ENCODE data around the gene NOL4L. TPM values are rescaled to one million over a fixed set of nuclear protein-coding genes. Genes with fewer than 3 reads are reported as not detected.

The NOL4L gene
- total RNA-seq, 1 experiment from 2014 or later = 31.7 TPM

DNA sequence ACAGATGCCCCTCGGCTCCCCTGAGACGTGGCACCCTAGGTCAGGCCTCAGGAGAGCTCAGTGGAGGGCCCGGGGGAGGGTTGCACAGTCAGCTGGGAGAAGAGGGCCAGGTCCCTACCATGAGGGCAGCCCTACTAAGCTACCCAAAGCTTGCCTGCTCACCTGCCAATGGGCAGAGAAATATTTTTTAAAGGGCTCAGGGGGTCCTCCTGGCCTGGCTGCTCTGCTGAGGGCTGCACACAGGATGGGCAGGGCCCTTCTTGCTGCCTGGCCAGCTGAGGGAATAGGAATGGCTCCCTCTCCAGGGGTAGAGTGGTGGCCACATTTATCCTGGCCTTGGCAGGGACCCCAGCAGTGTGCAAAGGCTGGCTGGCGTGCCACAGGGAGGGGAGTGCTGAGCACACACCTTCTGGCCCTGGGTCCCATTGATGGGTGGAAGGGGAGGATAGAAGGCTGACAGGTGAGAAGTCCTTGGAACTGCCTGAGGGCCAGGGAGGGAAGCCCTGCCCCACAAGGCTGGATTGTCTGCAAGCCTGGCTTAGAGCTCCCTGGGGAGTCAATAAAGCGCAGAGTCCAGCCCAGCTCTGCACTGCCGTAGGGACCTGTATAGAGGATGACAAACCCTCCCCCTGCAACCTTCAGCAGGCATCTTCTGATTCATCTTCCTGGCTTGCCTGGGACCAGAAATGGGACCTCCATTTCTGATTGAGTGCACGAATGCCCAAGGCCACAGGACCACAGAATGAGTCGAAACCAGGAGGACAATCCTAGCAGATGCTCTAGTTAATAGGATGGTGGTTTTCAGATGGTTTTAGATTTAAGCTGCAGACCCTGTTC, 62.1 kb downstream of the NOL4L start:
- Mint-ChIP-seq H3K27me3 (ENCODE audit: low read depth) (peaks cover 24% of the 10 kb centered on the region), H3K4me1 (peaks cover 16 to 17% of the 10 kb centered on the region in 2 experiments), H3K27ac (no peak overlapping the region), H3K9me3 (no peaks in the 10 kb centered on the region), H3K4me3 (no peak overlapping the region), H3K36me3 (ENCODE audit: insufficient read depth in 1 of 3, low read depth in 3 of 3) (no peaks in the 10 kb centered on the region)
- no peaks in the 10 kb centered on the region for H3K4me1 ChIP-seq (ENCODE audit: insufficient read depth, low read length)
- no peak overlapping the region for H2BK120ac ChIP-seq (ENCODE audit: low read depth, low read length, poor library complexity, severe bottlenecking)
- H3T11ph ChIP-seq (ENCODE audit: low read length) = no peak overlapping the region
- no peak overlapping the region for H3K9ac ChIP-seq (ENCODE audit: extremely low read depth, insufficient read length, low read length)
- H4K91ac ChIP-seq (ENCODE audit: insufficient read length, low read depth, low read length) = no peak overlapping the region
- no peak overlapping the region for H3K18ac ChIP-seq (ENCODE audit: insufficient read length, low read depth, low read length)
- no peak overlapping the region for H3K27ac ChIP-seq (ENCODE audit: insufficient read length, low read depth, low read length)
- H2BK5ac ChIP-seq (ENCODE audit: insufficient read length, low read length) = no peak overlapping the region
- no peaks in the 10 kb centered on the region for H3K23me2 ChIP-seq (ENCODE audit: insufficient read length, low read depth, low read length, poor library complexity, severe bottlenecking)
- H3K9me3 ChIP-seq (ENCODE audit: control insufficient read depth, low read depth, low read length) = no peaks in the 10 kb centered on the region
- H3K79me1 ChIP-seq (ENCODE audit: insufficient read depth, low read depth, low read length, poor library complexity, severe bottlenecking) = no peaks in the 10 kb centered on the region
- no peaks in the 10 kb centered on the region for H4K20me1 ChIP-seq (ENCODE audit: control insufficient read depth, insufficient read depth, insufficient read length)
- H4K8ac ChIP-seq (replicated peaks; ENCODE audit: insufficient read length, low read depth, low read length) = no peak overlapping the region
- H3K14ac ChIP-seq (ENCODE audit: insufficient read depth, low read length) = no peak overlapping the region
- TF ChIP-seq, protein P1, sequence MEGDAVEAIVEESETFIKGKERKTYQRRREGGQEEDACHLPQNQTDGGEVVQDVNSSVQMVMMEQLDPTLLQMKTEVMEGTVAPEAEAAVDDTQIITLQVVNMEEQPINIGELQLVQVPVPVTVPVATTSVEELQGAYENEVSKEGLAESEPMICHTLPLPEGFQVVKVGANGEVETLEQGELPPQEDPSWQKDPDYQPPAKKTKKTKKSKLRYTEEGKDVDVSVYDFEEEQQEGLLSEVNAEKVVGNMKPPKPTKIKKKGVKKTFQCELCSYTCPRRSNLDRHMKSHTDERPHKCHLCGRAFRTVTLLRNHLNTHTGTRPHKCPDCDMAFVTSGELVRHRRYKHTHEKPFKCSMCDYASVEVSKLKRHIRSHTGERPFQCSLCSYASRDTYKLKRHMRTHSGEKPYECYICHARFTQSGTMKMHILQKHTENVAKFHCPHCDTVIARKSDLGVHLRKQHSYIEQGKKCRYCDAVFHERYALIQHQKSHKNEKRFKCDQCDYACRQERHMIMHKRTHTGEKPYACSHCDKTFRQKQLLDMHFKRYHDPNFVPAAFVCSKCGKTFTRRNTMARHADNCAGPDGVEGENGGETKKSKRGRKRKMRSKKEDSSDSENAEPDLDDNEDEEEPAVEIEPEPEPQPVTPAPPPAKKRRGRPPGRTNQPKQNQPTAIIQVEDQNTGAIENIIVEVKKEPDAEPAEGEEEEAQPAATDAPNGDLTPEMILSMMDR (conservative IDR thresholded peaks at IDR 0.05) = no peak
- H3K23ac ChIP-seq (ENCODE audit: insufficient read length, low read depth, low read length) = no peak overlapping the region
- H3K4me2 ChIP-seq (ENCODE audit: insufficient read depth, insufficient read length, low read length) = no peak overlapping the region
- no peak overlapping the region for H2BK20ac ChIP-seq (ENCODE audit: low read depth, low read length, poor library complexity, severe bottlenecking)
- no peak overlapping the region for H2AFZ ChIP-seq (ENCODE audit: low read length)
- no peak overlapping the region for H3K56ac ChIP-seq (ENCODE audit: insufficient read length, low read depth, low read length)
- no CpG with 5 or more reads among the region's 8 CpGs for WGBS (ENCODE audit: extremely low coverage, insufficient read length, low lambda C conversion rate)
- H3K79me2 ChIP-seq (ENCODE audit: insufficient read depth, low read length) = no peaks in the 10 kb centered on the region
- no peak for DNase-seq
- H2AK5ac ChIP-seq (ENCODE audit: insufficient read length, low read length) = no peak overlapping the region
- no peak overlapping the region for H4K5ac ChIP-seq (ENCODE audit: insufficient read length, low read depth, low read length)
- H3K27me3 ChIP-seq (ENCODE audit: insufficient read depth, low read length) = no peaks in the 10 kb centered on the region
- H2BK15ac ChIP-seq (ENCODE audit: low read depth, low read length) = no peak overlapping the region
- no peak overlapping the region for H3K4ac ChIP-seq (ENCODE audit: low read depth, low read length)
- H2BK12ac ChIP-seq (ENCODE audit: insufficient read length, low read depth, low read length) = no peak overlapping the region
